ENCODE results near the gene RBM41.
"Not testable (repeated sequence)": the region's sequence is repeated elsewhere in the genome, so short reads cannot be mapped to it uniquely, and the experiment has no call there.

The RBM41 gene

DNA sequence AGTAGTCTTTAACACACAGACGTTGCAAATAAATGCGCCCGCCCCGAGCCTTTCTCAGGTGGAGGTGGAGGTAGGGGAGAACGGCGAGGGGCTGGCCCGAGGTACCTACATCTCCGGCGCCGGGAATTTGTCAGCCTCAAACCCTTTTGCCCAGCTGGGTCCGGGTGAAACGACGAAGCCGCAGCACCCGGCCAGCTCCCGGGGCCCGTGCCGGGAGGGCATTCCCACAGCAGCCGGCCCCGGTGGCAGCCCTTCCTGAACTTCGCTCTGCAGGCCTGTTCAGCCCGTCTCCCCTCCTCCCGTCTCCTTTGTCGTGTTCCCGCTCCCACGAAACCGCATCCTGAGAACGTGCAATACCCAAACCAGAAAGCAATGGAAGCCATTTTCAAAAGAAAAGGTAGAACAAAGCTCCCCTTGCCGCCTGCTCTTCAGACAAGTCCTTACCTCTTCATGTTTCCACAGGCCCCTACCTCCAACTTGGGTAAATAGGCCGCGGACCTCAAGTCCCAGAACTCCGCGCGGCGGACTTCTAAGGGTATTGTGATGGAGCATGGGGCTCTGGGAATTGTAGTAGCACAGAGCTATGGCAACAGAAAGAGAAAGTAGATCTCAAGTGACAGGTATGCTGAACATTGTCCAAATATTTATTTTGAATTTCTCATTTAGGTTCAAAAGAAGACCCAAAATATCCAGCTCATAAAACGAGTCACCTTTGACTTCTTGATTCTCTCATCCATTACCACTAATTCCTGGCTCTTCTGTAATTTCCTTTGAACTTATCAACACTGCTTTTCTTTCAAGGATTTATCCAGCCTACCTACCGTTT lies at the start of gene RBM41:
TSS of gene RBM41 (minus strand) at position 501 of the 826 bp plus-strand sequence. CDS start at position 452, 49 bp downstream.
- DNase-seq: peak; percentile 66

GRCh38 chrX:107168257-107168656 lies 49.6 kb upstream of the RBM41 start:
- DNase-seq: no peak

- DNase-seq: no peak
Measured at GRCh38 chrX:107167163-107167921, 48.7 kb upstream of the RBM41 start.

GRCh38 chrX:107157618-107158017 lies 39.0 kb upstream of the RBM41 start:
- DNase-seq: not testable (repeated sequence)

DNA sequence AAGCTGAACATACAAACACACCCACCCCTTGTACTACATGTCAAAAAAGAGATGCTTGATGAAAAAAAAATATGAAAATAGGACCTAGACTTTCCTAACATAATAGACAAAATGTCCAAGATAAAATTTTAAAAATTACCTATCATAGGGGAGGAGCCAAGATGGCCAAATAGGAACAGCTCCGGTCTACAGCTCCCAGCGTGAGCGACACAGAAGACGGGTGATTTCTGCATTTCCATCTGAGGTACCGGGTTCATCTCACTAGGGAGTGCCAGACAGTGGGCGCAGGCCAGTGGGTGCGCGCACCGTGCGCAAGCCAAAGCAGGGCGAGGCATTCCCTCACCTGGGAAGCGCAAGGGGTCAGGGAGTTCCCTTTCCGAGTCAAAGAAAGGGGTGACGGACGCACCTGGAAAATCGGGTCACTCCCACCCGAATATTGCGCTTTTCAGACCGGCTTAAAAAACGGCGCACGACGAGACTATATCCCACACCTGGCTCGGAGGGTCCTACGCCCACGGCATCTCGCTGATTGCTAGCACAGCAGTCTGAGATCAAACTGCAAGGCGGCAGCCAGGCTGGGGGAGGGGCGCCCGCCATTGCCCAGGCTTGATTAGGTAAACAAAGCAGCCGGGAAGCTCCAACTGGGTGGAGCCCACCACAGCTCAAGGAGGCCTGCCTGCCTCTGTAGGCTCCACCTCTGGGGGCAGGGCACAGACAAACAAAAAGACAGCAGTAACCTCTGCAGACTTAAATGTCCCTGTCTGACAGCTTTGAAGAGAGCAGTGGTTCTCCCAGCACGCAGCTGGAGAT lies 37.2 kb upstream of the RBM41 start:
- DNase-seq: not testable (repeated sequence)

- DNase-seq: peak; percentile 1
Measured at GRCh38 chrX:107154787-107155620, 36.4 kb upstream of the RBM41 start.

- DNase-seq: no peak
Measured at GRCh38 chrX:107153005-107153404, 34.4 kb upstream of the RBM41 start.

- DNase-seq: no peak
Measured at GRCh38 chrX:107146670-107147069, 28.0 kb upstream of the RBM41 start.

DNA sequence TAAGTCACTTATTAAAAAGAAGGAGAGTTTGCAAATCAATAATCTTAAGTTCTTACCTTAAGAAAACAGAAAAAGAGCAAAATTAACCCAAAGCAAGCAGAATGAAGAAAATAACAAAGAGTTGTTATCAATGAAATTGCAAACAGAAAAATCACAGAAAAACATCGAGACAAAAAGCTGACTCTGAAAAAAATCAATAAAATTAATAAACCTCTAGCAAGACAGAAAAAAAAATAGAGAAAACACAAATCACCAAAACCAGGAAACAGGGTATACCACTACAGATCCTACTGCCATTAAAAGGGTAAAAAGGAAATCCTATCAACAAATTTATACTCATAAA lies 17.3 kb upstream of the RBM41 start:
- no peak for DNase-seq

- no peak for DNase-seq
Measured at GRCh38 chrX:107135049-107135964, 16.7 kb upstream of the RBM41 start.

- no peak for DNase-seq
Measured at GRCh38 chrX:107123750-107124149, 5.1 kb upstream of the RBM41 start.

- DNase-seq: no peak
Measured at GRCh38 chrX:107119283-107119682, 661 bp upstream of the RBM41 start.

- DNase-seq: no peak
Measured at GRCh38 chrX:107117993-107118321, 665 bp downstream of the RBM41 start.

DNA sequence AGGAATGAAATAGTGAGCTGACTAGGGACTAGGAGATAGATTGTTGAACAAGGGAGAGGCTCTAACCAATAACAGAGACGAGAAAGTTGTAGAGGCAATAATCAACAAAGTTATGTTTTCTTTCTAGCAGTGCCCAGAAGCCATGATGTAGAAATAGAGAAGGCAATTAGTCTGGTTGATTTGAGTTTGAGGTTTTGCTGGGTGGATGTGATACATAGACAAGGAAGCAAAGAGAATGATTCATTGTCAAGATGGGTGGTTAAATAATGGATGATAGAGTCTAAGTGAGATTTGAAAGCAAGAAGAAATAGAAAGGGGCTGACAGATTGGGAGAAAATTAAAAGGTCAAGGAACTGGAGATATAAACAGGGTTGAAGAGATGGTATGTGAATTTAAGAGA lies 11.2 kb downstream of the RBM41 start:
- no peak for DNase-seq

GRCh38 chrX:107102980-107103379 lies 15.6 kb downstream of the RBM41 start:
- no peak for DNase-seq

DNA sequence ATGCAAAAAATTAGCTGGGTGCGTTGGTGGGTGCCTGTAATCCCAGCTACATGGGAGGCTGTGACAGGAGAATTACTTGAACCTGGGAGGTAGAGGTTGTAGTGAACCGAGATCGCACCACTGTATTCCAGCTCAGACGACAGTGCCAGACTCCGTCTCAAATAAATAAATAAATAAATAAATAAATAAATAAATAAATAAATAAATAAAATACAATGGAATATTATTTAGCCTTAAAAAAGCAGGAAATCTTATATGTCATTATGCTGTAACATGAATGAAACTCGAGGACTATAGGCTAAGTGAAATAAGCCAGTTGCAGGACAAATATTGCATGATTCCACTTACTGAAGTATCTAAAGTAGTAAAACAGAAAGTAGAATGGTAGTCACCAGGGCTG lies 42.5 kb downstream of the RBM41 start:
- no peak for DNase-seq

GRCh38 chrX:107057731-107058130 lies 60.9 kb downstream of the RBM41 start:
- not testable (repeated sequence) for DNase-seq

- no peak for DNase-seq
Measured at GRCh38 chrX:107054978-107055377, 63.6 kb downstream of the RBM41 start.

DNA sequence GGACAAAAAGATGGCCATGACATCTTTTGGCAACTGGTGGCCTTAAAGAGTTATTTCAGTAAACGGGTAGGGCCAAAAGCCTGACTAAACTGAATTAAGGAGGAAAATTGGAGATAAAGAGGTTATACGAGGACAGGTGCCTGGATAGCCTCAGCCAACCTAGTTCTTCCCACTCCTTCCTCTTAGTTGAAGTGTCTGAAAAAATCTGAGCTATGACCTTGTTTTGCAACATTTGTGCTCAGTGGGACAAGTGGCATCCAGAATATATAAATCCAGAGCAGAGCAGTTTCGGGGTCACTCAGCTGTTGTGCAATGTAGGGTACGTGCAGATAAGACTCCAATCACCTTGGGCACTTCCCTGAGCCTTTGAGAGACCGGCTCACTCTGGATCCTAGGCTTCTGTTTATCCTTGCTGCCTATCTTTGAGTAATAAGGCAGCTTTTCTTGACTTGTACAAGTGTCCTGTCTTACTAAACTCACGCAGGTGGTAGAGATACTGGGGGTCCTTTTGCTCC lies 68.4 kb downstream of the RBM41 start:
- no peak for DNase-seq

DNA sequence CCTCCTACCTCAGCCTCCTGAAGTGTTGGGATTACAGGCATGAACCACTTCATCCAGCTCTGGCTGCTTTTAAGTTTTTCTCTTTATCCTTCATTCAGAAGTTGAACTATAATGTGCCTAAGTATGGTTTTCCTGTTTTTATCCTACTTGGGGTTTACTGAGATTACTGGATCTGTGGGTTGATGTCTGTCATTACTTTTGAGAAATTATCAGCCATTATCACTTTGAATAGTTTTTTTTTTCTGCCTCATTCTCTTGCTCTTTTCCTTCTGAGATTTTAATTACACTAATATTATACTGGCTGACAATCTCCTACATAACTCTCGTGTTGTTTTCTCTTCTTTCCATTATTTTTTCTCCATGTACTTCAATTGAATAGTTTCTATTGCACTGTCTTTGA lies 71.0 kb downstream of the RBM41 start:
- DNase-seq: no peak

DNA sequence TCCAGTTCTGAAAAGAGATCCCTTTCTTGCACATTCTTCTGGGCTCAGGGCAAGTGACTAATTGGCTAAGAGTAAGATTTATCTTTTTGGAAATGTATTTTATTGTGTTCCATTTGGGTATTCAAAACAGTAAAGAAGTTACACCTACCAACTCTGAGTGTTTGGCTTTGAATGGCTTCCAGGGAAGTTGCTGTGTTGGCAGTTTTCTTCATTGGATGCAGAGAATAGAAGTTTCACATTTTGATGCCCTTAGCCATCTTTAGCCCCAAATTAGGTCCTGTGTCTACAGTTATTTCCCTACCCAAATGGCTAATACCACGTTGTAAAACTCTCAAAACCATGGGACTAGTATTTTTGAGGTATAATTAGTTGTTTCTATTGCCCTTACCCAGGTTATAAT lies 88.9 kb downstream of the RBM41 start:
- no peak for DNase-seq

Measured in activated CD4-positive, alpha-beta T cell treated with anti-CD3 and anti-CD28 coated beads, Interleukin-2, amount 50 U/mL, for 1 hour (primary cell).